IMR-90 (cell line): Measurements from ENCODE around the gene PCED1A. TPM values are rescaled to one million over a fixed set of nuclear protein-coding genes. Genes with fewer than 3 reads are reported as not detected.

Experiments
- ATAC-seq: fragments of 200-7000 bp; cut with Tn5 transposase; 2 replicates; pipeline ENCODE4 v1.9.1; 2020; ENCODE audit warnings: low read depth, mild to moderate bottlenecking, moderate library complexity
- BruUV-seq: library from RNA; stranded (reverse); fragments of 400-500 nt; replicated peaks from 2 replicates; lab custom pipeline; 2021; lab: Mats Ljungman, UMichigan
- CTCF ChIA-PET: fragments of 300-600 bp; formaldehyde crosslinking; extraction: SDS; loops from one replicate; lab custom pipeline; 2021; ENCODE audit warnings: antibody characterized with exemption; lab: Yijun Ruan, JAX
- POLR2A ChIA-PET: fragments of 300-600 bp; sonication (Branson Sonifier 250); formaldehyde crosslinking; loops from one replicate; lab custom pipeline; 2022; ENCODE audit warnings: antibody characterized with exemption; ENCODE audit not compliant: unreplicated experiment; lab: Charles Lee
- DNase-seq: peaks from one replicate; pipeline ENCODE4 v3.0.0; 2013
- H2AFZ ChIP-seq: replicated peaks from 2 replicates; pipeline ENCODE3; 2013; ENCODE audit warnings: low read length, mild to moderate bottlenecking; ENCODE audit not compliant: poor library complexity
- H2AK5ac ChIP-seq: 2 replicates; pipeline ENCODE4 v1.6.1; 2013; ENCODE audit warnings: low read depth, low read length, inconsistent platforms
- H2AK9ac ChIP-seq: replicated peaks from 2 replicates; pipeline ENCODE3; 2013; ENCODE audit warnings: mild to moderate bottlenecking, low read depth, low read length, moderate library complexity; ENCODE audit not compliant: poor library complexity
- H2BK120ac ChIP-seq: 2 replicates; pipeline ENCODE4 v1.6.1; 2013; ENCODE audit warnings: low read depth, low read length, inconsistent platforms
- H2BK15ac ChIP-seq: 3 replicates; pipeline ENCODE4 v1.6.1; 2013; ENCODE audit warnings: low read depth, low read length, inconsistent platforms
- H2BK20ac ChIP-seq: 2 replicates; pipeline ENCODE4 v1.6.1; 2013; ENCODE audit warnings: low read depth, mild to moderate bottlenecking, inconsistent platforms, low read length, moderate library complexity
- H2BK5ac ChIP-seq: 2 replicates; pipeline ENCODE4 v1.6.1; 2013; ENCODE audit warnings: mild to moderate bottlenecking, low read depth, low read length, inconsistent platforms; ENCODE audit not compliant: poor library complexity, severe bottlenecking
- H3K14ac ChIP-seq: replicated peaks from 2 replicates; pipeline ENCODE4 v1.6.1; 2013; ENCODE audit warnings: low read depth, low read length, inconsistent platforms
- H3K18ac ChIP-seq: 2 replicates; pipeline ENCODE4 v1.6.1; 2013; ENCODE audit warnings: low read depth, low read length, control low read depth
- H3K23ac ChIP-seq: 2 replicates; pipeline ENCODE4 v1.6.1; 2013; ENCODE audit warnings: low read depth, low read length, inconsistent platforms
- H3K27ac ChIP-seq: 2 replicates; pipeline ENCODE4 v1.5.1; 2013; ENCODE audit warnings: mild to moderate bottlenecking, control low read depth, low read length; ENCODE audit not compliant: insufficient read depth
- H3K27me3 ChIP-seq: 2 replicates; pipeline ENCODE4 v1.6.1; 2013; ENCODE audit warnings: low read length; ENCODE audit not compliant: control insufficient read depth, insufficient read depth
- H3K36me3 ChIP-seq: 2 replicates; pipeline ENCODE4 v1.6.1; 2013; ENCODE audit warnings: low read length, mixed read lengths; ENCODE audit not compliant: control insufficient read depth, insufficient read depth
- H3K4ac ChIP-seq: 2 replicates; pipeline ENCODE4 v1.6.1; 2013; ENCODE audit warnings: low read depth, low read length, inconsistent platforms
- H3K4me1 ChIP-seq: 2 replicates; pipeline ENCODE4 v1.6.1; 2013; ENCODE audit warnings: low read length, mixed read lengths; ENCODE audit not compliant: control insufficient read depth, insufficient read depth
- H3K4me2 ChIP-seq: 2 replicates; pipeline ENCODE4 v1.6.1; 2013; ENCODE audit warnings: low read depth, mild to moderate bottlenecking, control low read depth, low read length, moderate library complexity
- H3K4me3 ChIP-seq: 2 replicates; pipeline ENCODE4 v1.5.1; 2013; ENCODE audit warnings: low read depth, mild to moderate bottlenecking, control low read depth, low read length, moderate library complexity; ENCODE audit not compliant: insufficient read depth
- H3K56ac ChIP-seq: 2 replicates; pipeline ENCODE4 v1.6.1; 2013; ENCODE audit warnings: low read length, inconsistent platforms; ENCODE audit not compliant: insufficient read depth; ENCODE audit errors: extremely low read depth
- H3K79me1 ChIP-seq, 2 experiments: 2 replicates each; pipeline ENCODE4 v1.6.1; 2013; ENCODE audit warnings: low read length in 2 of 2, inconsistent platforms in 1 of 2, low read depth in 1 of 2
- H3K9ac ChIP-seq: 2 replicates; pipeline ENCODE4 v1.6.1; 2013; ENCODE audit warnings: low read depth, low read length, control low read depth
- H3K9me1 ChIP-seq: 2 replicates; pipeline ENCODE4 v1.6.1; 2013; ENCODE audit warnings: low read length, inconsistent platforms; ENCODE audit not compliant: insufficient read depth
- H3K9me3 ChIP-seq: 2 replicates; pipeline ENCODE4 v1.6.1; 2013; ENCODE audit warnings: low read length; ENCODE audit not compliant: control insufficient read depth, insufficient read depth
- H4K20me1 ChIP-seq: 2 replicates; pipeline ENCODE4 v1.6.1; 2013; ENCODE audit warnings: low read length, inconsistent platforms; ENCODE audit not compliant: insufficient read depth
- H4K5ac ChIP-seq: 2 replicates; pipeline ENCODE4 v1.6.1; 2013; ENCODE audit warnings: mild to moderate bottlenecking, low read depth, low read length, control low read depth
- H4K8ac ChIP-seq, 2 experiments: 2 replicates each; pipeline ENCODE4 v1.6.1; 2013; ENCODE audit warnings: low read depth in 2 of 2, low read length in 2 of 2, control low read depth in 1 of 2, inconsistent platforms in 1 of 2
- H4K91ac ChIP-seq: 2 replicates; pipeline ENCODE4 v1.6.1; 2013; ENCODE audit warnings: low read depth, low read length, inconsistent platforms; ENCODE audit not compliant: insufficient read depth
- BHLHE40 ChIP-seq: fragments of 150-350 bp; IDR thresholded peaks from 2 replicates; pipeline ENCODE4 v1.6.1; 2016; ENCODE audit warnings: mild to moderate bottlenecking, low read depth, low read length
- CEBPB ChIP-seq: IDR thresholded peaks from 2 replicates; pipeline ENCODE4 v1.6.1; 2012; ENCODE audit warnings: low read depth, low read length, improper control_type of control experiment
- CHD1 ChIP-seq: IDR thresholded peaks from 2 replicates; pipeline ENCODE4 v1.6.1; 2012; ENCODE audit warnings: low read depth, low read length, improper control_type of control experiment
- FOS ChIP-seq: fragments of 150-350 bp; IDR thresholded peaks from 2 replicates; pipeline ENCODE4 v1.6.1; 2016; ENCODE audit warnings: low read depth, low read length
- MXI1 ChIP-seq: IDR thresholded peaks from 2 replicates; pipeline ENCODE4 v1.6.1; 2012; ENCODE audit warnings: low read depth, mild to moderate bottlenecking, low read length, moderate library complexity, borderline replicate concordance
- POLR2A ChIP-seq: IDR thresholded peaks from 2 replicates; pipeline ENCODE4 v1.6.1; 2012; ENCODE audit warnings: mild to moderate bottlenecking, low read depth, low read length
- RCOR1 ChIP-seq: IDR thresholded peaks from 2 replicates; pipeline ENCODE4 v1.6.1; 2012; ENCODE audit warnings: mild to moderate bottlenecking, low read length, improper control_type of control experiment; ENCODE audit not compliant: insufficient replicate concordance
- WGBS, 2 experiments: methylation state at CpG; one replicate each; pipeline versions ENCODE4 v1.1.5 to v1.1.7; 2013; ENCODE audit warnings: missing lambda C conversion rate in 2 of 2; ENCODE audit not compliant: insufficient read length in 1 of 2; ENCODE audit errors: extremely low coverage in 2 of 2; 5-methylcytosine and 5-hydroxymethylcytosine counted together
- dilution Hi-C: fragments of 300-500 bp; cut with HindIII; formaldehyde crosslinking; loops from one replicate; pipeline ENCODE4 v1.14.3; 2018; ENCODE audit warnings: low sequenced_read_pairs; ENCODE audit not compliant: unreplicated experiment
- in situ Hi-C: fragments of 300-500 bp; cut with MboI; formaldehyde crosslinking; loops from 3 replicates; pipeline ENCODE4 v1.14.3; 2019; ENCODE audit warnings: low sequenced_read_pairs, inconsistent platforms, mixed read lengths
- intact Hi-C: fragments of 100-400 bp; cut with micrococcal nuclease; formaldehyde crosslinking; loops from 2 replicates; pipeline ENCODE4 v1.10.0; 2022
- polyA plus RNA-seq, 3 experiments: library from polyadenylated mRNA; depleted of rRNA; stranded (reverse); fragments of >200 nt; gene quantifications; 2 replicates each; pipeline ENCODE4 v1.2.3, GENCODE V29; 2012; ENCODE audit warnings: low replicate concordance in 1 of 3
- total RNA-seq: library from RNA; depleted of rRNA; stranded (reverse); fragments of >200 nt; gene quantifications from 2 replicates; pipeline ENCODE4 v1.2.3, GENCODE V29; 2012
- TF ChIP-seq, protein P1 (sequence below): conservative IDR thresholded peaks from 2 replicates; pipeline ENCODE4 v1.5.1; 2012; ENCODE audit warnings: mild to moderate bottlenecking, low read depth, low read length, improper control_type of control experiment

The PCED1A gene
- total and polyA plus RNA-seq, 2 of the 4 experiments (the other 2 are of a cell fraction), result 9.7 to 33.4 TPM

DNA sequence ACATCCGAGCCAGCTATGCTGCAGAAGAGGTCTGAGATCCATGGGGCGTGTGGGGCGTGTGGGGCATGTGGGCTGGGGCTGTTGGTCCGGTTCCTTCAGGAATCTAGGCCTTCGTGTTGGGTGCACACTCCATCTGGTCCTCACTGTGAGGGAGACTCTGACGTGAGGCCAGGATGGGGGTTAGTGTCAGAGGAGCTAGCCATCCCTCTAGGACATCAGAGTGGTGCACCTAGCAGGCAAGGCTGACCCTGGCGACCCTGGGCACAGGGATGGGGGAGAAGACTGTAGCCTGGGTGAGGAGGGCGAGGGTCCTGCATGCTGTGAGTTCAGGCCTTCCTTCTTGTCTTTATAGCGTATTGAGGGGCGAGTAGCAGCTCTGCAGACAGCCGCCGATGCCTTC is 24.2 kb upstream of the PCED1A start:
- in situ Hi-C loops, result no loop called here
- no peaks in the 10 kb centered on the region for H3K4me1 ChIP-seq
- intact Hi-C loops, result no loop called here
- no peak overlapping the region for H3K9ac ChIP-seq
- H2AFZ ChIP-seq, result no peak overlapping the region
- no peak overlapping the region for H2BK20ac ChIP-seq
- H3K14ac ChIP-seq, result no peak overlapping the region
- H2BK15ac ChIP-seq, result no peak overlapping the region
- peaks cover 3% of the 10 kb centered on the region; the same call in 1 of the 2 replicates for H4K20me1 ChIP-seq
- peaks cover 0 to 13% of the 10 kb centered on the region in 2 experiments; a peak in 2 of 4 replicates for H3K79me1 ChIP-seq
- WGBS, 2 experiments, result 97% methylated on average over 7 of the region's 12 CpGs; no CpG with 5 or more reads in 1 of the 2 experiments
- H3K9me3 ChIP-seq, result no peaks in the 10 kb centered on the region
- H2BK5ac ChIP-seq, result no peak overlapping the region
- no peak overlapping the region for H3K23ac ChIP-seq
- H3K18ac ChIP-seq, result no peak overlapping the region
- dilution Hi-C loops, result no loop called here
- no peak overlapping the region for H2BK120ac ChIP-seq
- ChIA-PET CTCF (no interaction called here), POLR2A (no interaction called here)
- no peak for DNase-seq
- ATAC-seq, result no peak
- no peak overlapping the region for H3K56ac ChIP-seq
- H4K8ac ChIP-seq, result no peak overlapping the region
- H3K36me3 ChIP-seq, result peaks cover 63% of the 10 kb centered on the region
- no peak overlapping the region for H4K5ac ChIP-seq
- peaks cover 8% of the 10 kb centered on the region; the same call in 1 of the 2 replicates for H3K9me1 ChIP-seq
- BruUV-seq, result TSS peak; percentile 68
- no peak overlapping the region for H2AK5ac ChIP-seq
- no peak overlapping the region for H3K4ac ChIP-seq
- H2AK9ac ChIP-seq, result no peak overlapping the region
- no peak overlapping the region for H3K4me2 ChIP-seq
- H3K27me3 ChIP-seq, result no peaks in the 10 kb centered on the region
- H3K4me3 ChIP-seq, result no peak overlapping the region
- no peak for TF ChIP-seq CEBPB
- TF ChIP-seq CHD1, result no peak
- TF ChIP-seq, protein P1, sequence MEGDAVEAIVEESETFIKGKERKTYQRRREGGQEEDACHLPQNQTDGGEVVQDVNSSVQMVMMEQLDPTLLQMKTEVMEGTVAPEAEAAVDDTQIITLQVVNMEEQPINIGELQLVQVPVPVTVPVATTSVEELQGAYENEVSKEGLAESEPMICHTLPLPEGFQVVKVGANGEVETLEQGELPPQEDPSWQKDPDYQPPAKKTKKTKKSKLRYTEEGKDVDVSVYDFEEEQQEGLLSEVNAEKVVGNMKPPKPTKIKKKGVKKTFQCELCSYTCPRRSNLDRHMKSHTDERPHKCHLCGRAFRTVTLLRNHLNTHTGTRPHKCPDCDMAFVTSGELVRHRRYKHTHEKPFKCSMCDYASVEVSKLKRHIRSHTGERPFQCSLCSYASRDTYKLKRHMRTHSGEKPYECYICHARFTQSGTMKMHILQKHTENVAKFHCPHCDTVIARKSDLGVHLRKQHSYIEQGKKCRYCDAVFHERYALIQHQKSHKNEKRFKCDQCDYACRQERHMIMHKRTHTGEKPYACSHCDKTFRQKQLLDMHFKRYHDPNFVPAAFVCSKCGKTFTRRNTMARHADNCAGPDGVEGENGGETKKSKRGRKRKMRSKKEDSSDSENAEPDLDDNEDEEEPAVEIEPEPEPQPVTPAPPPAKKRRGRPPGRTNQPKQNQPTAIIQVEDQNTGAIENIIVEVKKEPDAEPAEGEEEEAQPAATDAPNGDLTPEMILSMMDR, result no peak
- TF ChIP-seq MXI1, result no peak
- TF ChIP-seq RCOR1, result no peak
- no peak for TF ChIP-seq BHLHE40
- TF ChIP-seq POLR2A, result no peak
- no peak for TF ChIP-seq FOS
- no peak overlapping the region for H4K91ac ChIP-seq
- H3K27ac ChIP-seq, result no peak overlapping the region
